CD4-positive, alpha-beta memory T cell (primary cell): ENCODE measurements around the gene DCP1B. TPM values are rescaled to one million over a fixed set of nuclear protein-coding genes. Genes with fewer than 3 reads are reported as not detected.

Source experiments
- CTCF ChIA-PET: fragments of 350-600 bp; sonication (Branson Sonifier 250); formaldehyde crosslinking; loops from one replicate; lab custom pipeline; 2021; ENCODE audit warnings: inconsistent platforms; ENCODE audit not compliant: partially characterized antibody; lab: Charles Lee
- POLR2A ChIA-PET: fragments of 350-600 bp; sonication (Branson Sonifier 250); formaldehyde crosslinking; loops from one replicate; lab custom pipeline; 2021; ENCODE audit not compliant: partially characterized antibody; lab: Charles Lee
- DNase-seq, 5 donors: peaks; one replicate each; pipeline versions ENCODE4 v3.0.0 to v3.0.0-alpha.2; 2020 to 2022; ENCODE audit warnings: mixed read lengths in 1 of 5
- H3K27ac ChIP-seq: one replicate; pipeline ENCODE4 v1.7.0; 2013; ENCODE audit warnings: low read depth, low read length
- H3K27me3 ChIP-seq: 2 replicates; pipeline ENCODE4 v1.7.0; 2013; ENCODE audit warnings: mild to moderate bottlenecking, low read length, moderate library complexity; ENCODE audit not compliant: insufficient read depth
- H3K36me3 ChIP-seq: 2 replicates; pipeline ENCODE4 v1.7.0; 2013; ENCODE audit warnings: mild to moderate bottlenecking, low read length, moderate library complexity; ENCODE audit not compliant: insufficient read depth
- H3K4me1 ChIP-seq: 2 replicates; pipeline ENCODE4 v1.7.0; 2013; ENCODE audit warnings: mild to moderate bottlenecking, low read length, moderate library complexity; ENCODE audit not compliant: insufficient read depth
- H3K4me3 ChIP-seq, 2 donors: one replicate each; pipeline ENCODE4 v1.7.0; 2013; ENCODE audit warnings: low read length in 2 of 2, mild to moderate bottlenecking in 1 of 2
- H3K9me3 ChIP-seq, 2 donors: one replicate each; pipeline ENCODE4 v1.7.0; 2013; ENCODE audit warnings: low read length in 2 of 2, control low read depth in 1 of 2; ENCODE audit not compliant: control insufficient read depth in 1 of 2
- H3K27ac Mint-ChIP-seq, 7 donors: one replicate each; pipeline ENCODE4 v1.8.0; 2020 to 2021; ENCODE audit warnings: mixed read lengths in 7 of 7, mild to moderate bottlenecking in 6 of 7, inconsistent platforms in 3 of 7, moderate library complexity in 3 of 7
- H3K27me3 Mint-ChIP-seq, 2 donors: one replicate each; pipeline ENCODE4 v1.8.0; 2020 to 2021; ENCODE audit warnings: mixed read lengths in 2 of 2
- H3K36me3 Mint-ChIP-seq, 2 donors: one replicate each; pipeline ENCODE4 v1.8.0; 2020 to 2021; ENCODE audit warnings: mixed read lengths in 2 of 2, inconsistent platforms in 1 of 2, mild to moderate bottlenecking in 1 of 2
- H3K4me1 Mint-ChIP-seq, 4 donors: one replicate each; pipeline ENCODE4 v1.8.0; 2020 to 2021; ENCODE audit warnings: mixed read lengths in 4 of 4, mild to moderate bottlenecking in 1 of 4
- H3K4me3 Mint-ChIP-seq, 8 donors: one replicate each; pipeline ENCODE4 v1.8.0; 2020 to 2021; ENCODE audit warnings: mixed read lengths in 8 of 8, mild to moderate bottlenecking in 7 of 8, moderate library complexity in 6 of 8, inconsistent platforms in 3 of 8
- H3K9me3 Mint-ChIP-seq, 8 donors: one replicate each; pipeline ENCODE4 v1.8.0; 2020 to 2021; ENCODE audit warnings: mixed read lengths in 8 of 8, mild to moderate bottlenecking in 5 of 8, inconsistent platforms in 3 of 8, moderate library complexity in 1 of 8
- intact Hi-C: fragments of 100-400 bp; cut with micrococcal nuclease; formaldehyde crosslinking; loops from one replicate; pipeline ENCODE4 v1.15.1; 2023
- polyA plus RNA-seq, 2 donors: library from polyadenylated mRNA; unstranded; fragments of 300-500 nt; fragmentation: Illumina TruSeq; gene quantifications; one replicate each; pipeline ENCODE4 v1.2.3, GENCODE V29; 2021
- total RNA-seq, 2 experiments: library from RNA; stranded (reverse); gene quantifications; one replicate each; pipeline ENCODE4 v1.2.3, GENCODE V29; 2021

Gene DCP1B
- total and polyA plus RNA-seq, 4 experiments from 2014 or later, result 16.2 to 29.2 (median 26.2) TPM

GRCh38 chr12:1993871-1994371, 10.3 kb downstream of the DCP1B start:
- Histone ChIP-seq H3K4me3 (no peak overlapping the region), H3K27ac (peak overlapping the region; percentile 20), H3K27me3 (no peaks in the 10 kb centered on the region), H3K9me3 (no peaks in the 10 kb centered on the region), H3K36me3 (no peaks in the 10 kb centered on the region), H3K4me1 (peaks cover 38% of the 10 kb centered on the region)
- Mint-ChIP-seq H3K4me1 (peaks cover 35 to 51% (median 42%) of the 10 kb centered on the region in 4 donors), H3K27ac (peak overlapping the region; percentile 83 to 95 (median 90)), H3K27me3 (no peaks in the 10 kb centered on the region), H3K4me3 (peak overlapping the region in 5 of 8 donors; percentile 26 to 77 (median 39)), H3K9me3 (no peaks in the 10 kb centered on the region), H3K36me3 (peaks cover 59 to 60% of the 10 kb centered on the region in 2 donors)
- DNase-seq, result peak; percentile 23 to 46 (median 37)
- intact Hi-C loops, result no loop called here
- POLR2A ChIA-PET, result interaction anchor here (0.8 to 1.6 kb wide), 9 partner anchors 10 to 332 kb away, joined by 3 to 22 read pairs (median 4); partner anchors contain the start of gene DCP1B
- CTCF ChIA-PET, result interaction anchor here (1.1 to 1.9 kb wide), 5 partner anchors 16 to 338 kb away, joined by 3 to 13 read pairs (median 5); no protein-coding TSS in a partner anchor

DNA sequence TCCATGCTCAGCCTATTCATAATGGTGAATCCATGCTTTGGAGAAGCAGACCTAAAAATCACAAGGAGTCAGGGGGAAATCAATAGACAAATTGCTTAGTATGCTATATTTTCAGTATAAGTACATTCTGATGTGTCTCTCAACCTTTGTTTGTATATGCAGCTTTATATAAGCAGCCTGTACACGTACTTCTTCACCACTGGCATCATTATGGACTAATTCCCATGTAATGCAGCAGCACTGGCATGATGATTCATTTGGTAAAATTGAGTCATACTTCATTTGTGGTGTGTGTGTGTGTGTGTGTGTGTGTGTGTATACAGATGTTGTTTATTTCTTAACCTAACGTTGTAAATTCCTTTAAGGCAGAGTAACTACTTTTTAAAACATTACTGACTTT, 10.9 kb downstream of the DCP1B start:
- DNase-seq, result peak in 1 of 5 donors; percentile 52
- Histone ChIP-seq H3K36me3 (no peaks in the 10 kb centered on the region), H3K4me1 (peaks cover 38% of the 10 kb centered on the region), H3K27me3 (no peaks in the 10 kb centered on the region), H3K9me3 (no peaks in the 10 kb centered on the region), H3K27ac (no peak overlapping the region), H3K4me3 (no peak overlapping the region)
- H3K27me3 Mint-ChIP-seq, result no peaks in the 10 kb centered on the region
- intact Hi-C loops, result no loop called here
- peaks cover 63 to 64% of the 10 kb centered on the region in 2 donors for H3K36me3 Mint-ChIP-seq
- H3K4me1 Mint-ChIP-seq, result peaks cover 33 to 49% (median 40%) of the 10 kb centered on the region in 4 donors
- peak overlapping the region; percentile 62 to 86 (median 74) for H3K27ac Mint-ChIP-seq
- H3K4me3 Mint-ChIP-seq, result peak overlapping the region in 3 of 8 donors; percentile 33 to 66 (median 58)
- POLR2A ChIA-PET, result interaction anchor here (1.2 to 1.6 kb wide), 3 partner anchors 11 to 332 kb away, joined by 5 to 22 read pairs (median 5); partner anchors contain the start of gene DCP1B
- CTCF ChIA-PET, result interaction anchor here (1.1 to 1.9 kb wide), 3 partner anchors 25 to 338 kb away, joined by 3 to 13 read pairs (median 4); no protein-coding TSS in a partner anchor
- no peaks in the 10 kb centered on the region for H3K9me3 Mint-ChIP-seq

DNA sequence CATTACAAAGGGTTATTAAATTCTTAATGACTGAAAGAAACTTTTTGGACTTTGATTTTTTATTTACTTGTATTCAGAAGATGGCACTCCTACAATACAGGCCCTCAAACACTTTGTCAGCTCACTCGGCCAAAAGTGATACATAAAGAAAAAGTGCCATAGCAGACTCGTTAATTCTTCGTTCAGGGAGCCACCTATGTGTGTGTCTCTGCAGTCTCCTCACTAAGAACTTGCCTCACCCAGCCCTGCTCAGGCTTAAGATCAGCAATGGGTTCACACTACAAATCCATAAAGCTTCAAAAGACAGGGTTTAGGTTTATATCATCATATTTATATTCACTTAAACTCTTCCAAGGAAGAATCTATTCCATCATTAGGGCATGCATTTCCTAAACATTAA, 11.5 kb downstream of the DCP1B start:
- peak overlapping the region in 1 of 8 donors; percentile 66 for H3K4me3 Mint-ChIP-seq
- POLR2A ChIA-PET, result interaction anchor here (1.1 kb wide), 1 partner anchor 206 kb away, joined by 3 read pairs; no protein-coding TSS in a partner anchor
- intact Hi-C loops, result no loop called here
- H3K27me3 Mint-ChIP-seq, result no peaks in the 10 kb centered on the region
- no peaks in the 10 kb centered on the region for H3K9me3 ChIP-seq
- H3K4me1 ChIP-seq, result peaks cover 32% of the 10 kb centered on the region
- H3K36me3 Mint-ChIP-seq, result peaks cover 67 to 71% of the 10 kb centered on the region in 2 donors
- H3K4me1 Mint-ChIP-seq, result peaks cover 30 to 45% (median 36%) of the 10 kb centered on the region in 4 donors
- CTCF ChIA-PET, result interaction anchor here (1.4 kb wide), 1 partner anchor 53 kb away, joined by 7 read pairs; no protein-coding TSS in a partner anchor
- H3K27ac ChIP-seq, result no peak overlapping the region
- H3K4me3 ChIP-seq, result no peak overlapping the region
- H3K27ac Mint-ChIP-seq, result peak overlapping the region in 2 of 7 donors; percentile 70 to 86
- H3K9me3 Mint-ChIP-seq, result peaks cover 0 to 2% (median 0%) of the 10 kb centered on the region in 8 donors
- DNase-seq, result no peak
- no peaks in the 10 kb centered on the region for H3K27me3 ChIP-seq
- H3K36me3 ChIP-seq, result no peaks in the 10 kb centered on the region

GRCh38 chr12:1989111-1989510, 15.1 kb downstream of the DCP1B start:
- ChIA-PET POLR2A (no interaction called here), CTCF (no interaction called here)
- Histone ChIP-seq H3K27me3 (no peaks in the 10 kb centered on the region), H3K4me1 (peaks cover 14% of the 10 kb centered on the region), H3K36me3 (no peaks in the 10 kb centered on the region), H3K9me3 (no peaks in the 10 kb centered on the region), H3K4me3 (no peak overlapping the region), H3K27ac (no peak overlapping the region)
- no peak for DNase-seq
- H3K27me3 Mint-ChIP-seq, result no peaks in the 10 kb centered on the region
- H3K4me3 Mint-ChIP-seq, result no peak overlapping the region
- intact Hi-C loops, result no loop called here
- H3K4me1 Mint-ChIP-seq, result peaks cover 10 to 18% (median 15%) of the 10 kb centered on the region in 4 donors
- peaks cover 0 to 27% (median 21%) of the 10 kb centered on the region in 8 donors for H3K9me3 Mint-ChIP-seq
- peak overlapping the region in 1 of 7 donors; percentile 53 for H3K27ac Mint-ChIP-seq
- H3K36me3 Mint-ChIP-seq, result peaks cover 73 to 77% of the 10 kb centered on the region in 2 donors

GRCh38 chr12:1984759-1985158, 19.5 kb downstream of the DCP1B start:
- ChIA-PET POLR2A (interaction anchor here (0.7 kb wide), 1 partner anchor 1583 kb away, joined by 3 read pairs; no protein-coding TSS in a partner anchor), CTCF (no interaction called here)
- Mint-ChIP-seq H3K4me1 (peaks cover 0 to 2% (median 0%) of the 10 kb centered on the region in 4 donors), H3K27me3 (no peaks in the 10 kb centered on the region), H3K9me3 (peaks cover 0 to 27% (median 21%) of the 10 kb centered on the region in 8 donors), H3K4me3 (no peak overlapping the region), H3K36me3 (peaks cover 58 to 66% of the 10 kb centered on the region in 2 donors), H3K27ac (no peak overlapping the region)
- intact Hi-C loops, result no loop called here
- DNase-seq, result no peak
- Histone ChIP-seq H3K36me3 (no peaks in the 10 kb centered on the region), H3K27ac (no peak overlapping the region), H3K4me1 (no peaks in the 10 kb centered on the region), H3K4me3 (no peak overlapping the region), H3K27me3 (no peaks in the 10 kb centered on the region), H3K9me3 (no peaks in the 10 kb centered on the region)

DNA sequence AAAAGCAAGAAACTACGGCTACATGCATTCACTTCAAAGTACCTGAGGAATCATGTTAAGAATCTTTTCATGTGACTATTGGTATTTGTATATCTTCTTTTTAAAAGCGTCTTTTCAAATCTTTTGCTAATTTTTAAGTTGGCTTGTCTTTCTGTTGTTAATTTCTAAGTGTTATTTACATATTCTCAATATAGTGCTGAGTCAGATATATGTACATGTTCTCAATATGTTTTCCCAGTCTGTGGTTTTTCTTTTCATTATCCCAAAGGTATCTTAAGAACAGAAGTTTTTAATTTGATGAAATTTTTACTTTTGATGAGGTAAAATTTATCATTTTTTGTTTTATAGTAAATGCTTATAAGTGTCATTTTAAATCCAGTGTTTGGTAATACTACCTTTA, 24.0 kb downstream of the DCP1B start:
- no peaks in the 10 kb centered on the region for H3K27me3 Mint-ChIP-seq
- H3K36me3 Mint-ChIP-seq, result peaks cover 24 to 34% of the 10 kb centered on the region in 2 donors
- H3K27ac ChIP-seq, result no peak overlapping the region
- DNase-seq, result no peak
- CTCF ChIA-PET, result no interaction called here
- H3K4me1 ChIP-seq, result no peaks in the 10 kb centered on the region
- H3K4me3 ChIP-seq, result no peak overlapping the region
- no peaks in the 10 kb centered on the region for H3K27me3 ChIP-seq
- H3K36me3 ChIP-seq, result no peaks in the 10 kb centered on the region
- intact Hi-C loops, result no loop called here
- H3K9me3 Mint-ChIP-seq, result peaks cover 0 to 11% (median 10%) of the 10 kb centered on the region in 8 donors
- no peak overlapping the region for H3K27ac Mint-ChIP-seq
- no peaks in the 10 kb centered on the region for H3K9me3 ChIP-seq
- POLR2A ChIA-PET, result no interaction called here
- H3K4me1 Mint-ChIP-seq, result peaks cover 0 to 10% (median 3%) of the 10 kb centered on the region in 4 donors
- no peak overlapping the region for H3K4me3 Mint-ChIP-seq

- CTCF ChIA-PET, result no interaction called here
- Mint-ChIP-seq H3K27ac (no peak overlapping the region), H3K36me3 (peaks cover 7 to 19% of the 10 kb centered on the region in 2 donors)
Observed at GRCh38 chr12:1978078-1978862, 26.0 kb downstream of the DCP1B start.

More at GRCh38 chr12:1978078-1978862, 26.0 kb downstream of the DCP1B start:
- no peak for DNase-seq
- Mint-ChIP-seq H3K4me1 (peaks cover 0 to 10% (median 4%) of the 10 kb centered on the region in 4 donors), H3K4me3 (no peak overlapping the region), H3K27me3 (no peaks in the 10 kb centered on the region), H3K9me3 (no peaks in the 10 kb centered on the region)
- no peak overlapping the region for H3K27ac ChIP-seq
- no peaks in the 10 kb centered on the region for H3K27me3 ChIP-seq
- H3K9me3 ChIP-seq, result no peaks in the 10 kb centered on the region
- POLR2A ChIA-PET, result no interaction called here
- H3K4me1 ChIP-seq, result no peaks in the 10 kb centered on the region
- no peaks in the 10 kb centered on the region for H3K36me3 ChIP-seq
- intact Hi-C loops, result no loop called here
- no peak overlapping the region for H3K4me3 ChIP-seq
